BJ (cell line): ENCODE data around the gene FAM169A. TPM values are rescaled to one million over a fixed set of nuclear protein-coding genes. Genes with fewer than 3 reads are reported as not detected.

Experiments
- CTCF ChIA-PET: fragments of 350-600 bp; formaldehyde crosslinking; extraction: SDS; loops from one replicate; lab custom pipeline; 2021; ENCODE audit warnings: antibody characterized with exemption, inconsistent platforms; lab: Yijun Ruan, JAX
- POLR2A ChIA-PET: fragments of 300-600 bp; sonication (Branson Sonifier 250); formaldehyde crosslinking; extraction: SDS; loops from one replicate; lab custom pipeline; 2021; ENCODE audit warnings: antibody characterized with exemption; lab: Charles Lee
- DNase-seq: peaks from one replicate; pipeline ENCODE4 v3.0.0-alpha.2; 2011; ENCODE audit warnings: low read depth
- H3K27me3 ChIP-seq: 2 replicates; pipeline ENCODE4 v1.6.0; 2011; ENCODE audit warnings: low read length; ENCODE audit not compliant: control insufficient read depth, insufficient read depth
- H3K36me3 ChIP-seq: 2 replicates; pipeline ENCODE4 v1.5.1; 2011; ENCODE audit warnings: low read length; ENCODE audit not compliant: control insufficient read depth, insufficient read depth
- H3K4me3 ChIP-seq: 2 replicates; pipeline ENCODE4 v1.5.1; 2011; ENCODE audit warnings: low read depth, mild to moderate bottlenecking, control low read depth, low read length
- polyA plus RNA-seq: library from polyadenylated mRNA; depleted of rRNA; stranded (reverse); fragments of >200 nt; gene quantifications from 2 replicates; pipeline ENCODE4 v1.2.3, GENCODE V29; 2011
- TF ChIP-seq, protein P1 (sequence below): IDR thresholded peaks from 2 replicates; pipeline ENCODE4 v1.5.1; 2011; ENCODE audit warnings: low read depth, mild to moderate bottlenecking, control low read depth, inconsistent platforms, low read length, moderate library complexity; ENCODE audit not compliant: insufficient read depth

The FAM169A gene
- polyA plus RNA-seq, 1 experiment, result 0.22 TPM

- no peaks in the 10 kb centered on the region for H3K36me3 ChIP-seq
- TF ChIP-seq, protein P1, sequence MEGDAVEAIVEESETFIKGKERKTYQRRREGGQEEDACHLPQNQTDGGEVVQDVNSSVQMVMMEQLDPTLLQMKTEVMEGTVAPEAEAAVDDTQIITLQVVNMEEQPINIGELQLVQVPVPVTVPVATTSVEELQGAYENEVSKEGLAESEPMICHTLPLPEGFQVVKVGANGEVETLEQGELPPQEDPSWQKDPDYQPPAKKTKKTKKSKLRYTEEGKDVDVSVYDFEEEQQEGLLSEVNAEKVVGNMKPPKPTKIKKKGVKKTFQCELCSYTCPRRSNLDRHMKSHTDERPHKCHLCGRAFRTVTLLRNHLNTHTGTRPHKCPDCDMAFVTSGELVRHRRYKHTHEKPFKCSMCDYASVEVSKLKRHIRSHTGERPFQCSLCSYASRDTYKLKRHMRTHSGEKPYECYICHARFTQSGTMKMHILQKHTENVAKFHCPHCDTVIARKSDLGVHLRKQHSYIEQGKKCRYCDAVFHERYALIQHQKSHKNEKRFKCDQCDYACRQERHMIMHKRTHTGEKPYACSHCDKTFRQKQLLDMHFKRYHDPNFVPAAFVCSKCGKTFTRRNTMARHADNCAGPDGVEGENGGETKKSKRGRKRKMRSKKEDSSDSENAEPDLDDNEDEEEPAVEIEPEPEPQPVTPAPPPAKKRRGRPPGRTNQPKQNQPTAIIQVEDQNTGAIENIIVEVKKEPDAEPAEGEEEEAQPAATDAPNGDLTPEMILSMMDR, result no peak
- peak; percentile 18 for DNase-seq
- H3K4me3 ChIP-seq, result no peak overlapping the region
- ChIA-PET POLR2A (no interaction called here), CTCF (no interaction called here)
- no peaks in the 10 kb centered on the region for H3K27me3 ChIP-seq
Observed at GRCh38 chr5:74851684-74852353, 14.4 kb downstream of the FAM169A start.

DNA sequence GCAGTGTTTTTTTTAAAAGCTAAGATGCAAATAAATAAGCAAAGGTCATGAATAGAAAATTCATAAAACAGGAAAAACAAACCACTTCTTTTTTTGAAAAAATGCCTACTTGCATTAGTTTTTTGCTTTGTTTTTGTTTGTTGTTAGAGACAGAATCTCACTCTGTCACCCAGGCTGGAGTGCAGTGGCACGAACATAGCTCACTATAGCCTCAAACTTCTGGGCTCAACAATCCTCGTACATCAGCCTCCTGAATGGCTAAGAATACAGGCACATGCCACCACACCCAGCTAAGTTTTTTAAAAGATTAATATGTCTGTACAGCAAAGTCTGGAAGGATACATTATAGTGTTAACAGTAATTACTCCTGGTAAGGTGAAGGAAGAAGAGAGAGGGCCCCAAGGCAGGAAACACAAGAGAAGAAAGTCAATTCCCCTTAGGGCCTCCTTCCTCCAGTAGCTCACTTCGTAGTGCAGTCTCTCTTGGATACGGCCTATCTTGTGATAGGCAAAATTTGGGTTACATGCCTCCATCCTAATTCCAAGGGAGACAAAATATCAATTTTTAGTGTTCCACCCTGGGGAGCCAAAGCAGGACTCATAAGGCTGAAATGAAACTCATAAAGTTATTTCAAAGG is 15.3 kb downstream of the FAM169A start:
- TF ChIP-seq, protein P1, result no peak
- Histone ChIP-seq H3K36me3 (no peaks in the 10 kb centered on the region), H3K27me3 (no peaks in the 10 kb centered on the region), H3K4me3 (no peak overlapping the region)
- no peak for DNase-seq
- CTCF ChIA-PET, result no interaction called here
- POLR2A ChIA-PET, result no interaction called here

DNA sequence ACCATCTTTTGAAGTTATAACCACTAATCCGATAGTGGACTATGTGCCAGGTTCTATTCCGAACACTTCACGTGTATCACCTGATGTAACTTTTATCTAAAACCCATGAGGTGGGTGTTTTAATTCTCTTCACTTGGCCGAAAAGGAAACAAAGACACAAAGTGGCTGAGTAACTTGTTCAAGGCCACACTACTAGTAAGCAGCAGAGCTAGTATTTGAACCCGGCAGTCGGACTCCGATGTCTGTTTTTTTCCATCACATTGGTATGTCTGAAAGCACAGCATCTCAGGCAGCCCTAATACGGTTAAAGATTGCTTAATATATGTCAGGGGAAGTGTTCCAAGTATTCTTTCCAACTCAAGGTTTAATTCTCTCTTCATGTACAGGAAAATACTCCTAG is 16.2 kb downstream of the FAM169A start:
- no peak for DNase-seq
- ChIA-PET POLR2A (no interaction called here), CTCF (no interaction called here)
- Histone ChIP-seq H3K27me3 (no peaks in the 10 kb centered on the region), H3K36me3 (no peaks in the 10 kb centered on the region), H3K4me3 (no peak overlapping the region)
- TF ChIP-seq, protein P1, result no peak

DNA sequence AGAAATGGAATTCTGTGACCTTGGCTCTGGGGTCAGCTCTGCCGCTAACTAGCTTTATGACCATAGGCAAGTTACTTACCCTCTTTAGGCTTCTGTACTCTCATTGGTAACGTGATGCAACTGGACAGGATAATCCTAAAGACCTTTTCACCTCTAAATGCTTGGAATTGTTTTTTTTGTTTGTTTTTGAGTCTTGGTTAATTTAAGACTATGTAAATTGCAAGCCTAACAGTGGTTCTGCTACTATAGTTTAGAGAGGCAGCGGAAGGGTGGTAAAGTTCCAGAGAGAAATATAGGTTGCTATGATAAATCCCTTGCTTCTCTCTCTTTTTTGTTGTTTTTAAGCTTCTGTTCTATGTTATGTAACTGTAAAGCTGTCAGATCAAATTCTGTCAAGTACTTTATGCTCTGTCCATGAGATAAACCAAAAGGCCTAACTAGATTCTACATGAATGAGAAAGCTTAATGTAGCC is 17.6 kb downstream of the FAM169A start:
- no peaks in the 10 kb centered on the region for H3K36me3 ChIP-seq
- TF ChIP-seq, protein P1, result no peak
- ChIA-PET CTCF (no interaction called here), POLR2A (no interaction called here)
- DNase-seq, result no peak
- H3K27me3 ChIP-seq, result no peaks in the 10 kb centered on the region
- H3K4me3 ChIP-seq, result no peak overlapping the region

DNA sequence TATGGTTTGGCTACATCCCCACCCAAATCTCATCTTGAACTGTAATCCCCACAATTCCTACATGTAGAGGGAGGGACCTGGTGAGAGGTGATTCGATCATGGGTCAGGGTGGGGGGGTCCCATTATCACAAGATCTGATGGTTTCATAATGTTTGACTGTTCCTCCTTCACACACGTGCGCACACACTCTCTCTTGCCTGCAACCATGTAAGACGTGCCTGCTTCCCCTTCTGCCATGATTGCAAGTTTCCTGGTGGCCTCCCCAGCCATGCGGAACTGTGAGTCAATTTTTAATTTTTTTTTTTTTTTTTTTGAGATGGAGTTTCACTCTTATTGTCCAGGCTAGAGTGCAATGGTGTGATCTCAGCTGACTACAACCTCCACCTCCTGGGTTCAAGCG is 27.0 kb downstream of the FAM169A start:
- H3K36me3 ChIP-seq, result no peaks in the 10 kb centered on the region
- ChIA-PET POLR2A (no interaction called here), CTCF (interaction anchor here (0.6 kb wide), 1 partner anchor 141 kb away, joined by 3 read pairs; no protein-coding TSS in a partner anchor)
- H3K4me3 ChIP-seq, result no peak overlapping the region
- TF ChIP-seq, protein P1, result no peak
- no peaks in the 10 kb centered on the region for H3K27me3 ChIP-seq
- no peak for DNase-seq
